Activated CD4-positive, alpha-beta T cell treated with anti-CD3 and anti-CD28 coated beads, Interleukin-2, amount 50 U/mL, for 24 hours (primary cell): ENCODE data around the gene LGMN.

Experiments
- DNase-seq, 2 donors: peaks; one replicate each; pipeline ENCODE4 v3.0.0-alpha.2; 2020; ENCODE audit warnings: low read depth in 1 of 2, low spot score in 1 of 2

Gene LGMN

DNA sequence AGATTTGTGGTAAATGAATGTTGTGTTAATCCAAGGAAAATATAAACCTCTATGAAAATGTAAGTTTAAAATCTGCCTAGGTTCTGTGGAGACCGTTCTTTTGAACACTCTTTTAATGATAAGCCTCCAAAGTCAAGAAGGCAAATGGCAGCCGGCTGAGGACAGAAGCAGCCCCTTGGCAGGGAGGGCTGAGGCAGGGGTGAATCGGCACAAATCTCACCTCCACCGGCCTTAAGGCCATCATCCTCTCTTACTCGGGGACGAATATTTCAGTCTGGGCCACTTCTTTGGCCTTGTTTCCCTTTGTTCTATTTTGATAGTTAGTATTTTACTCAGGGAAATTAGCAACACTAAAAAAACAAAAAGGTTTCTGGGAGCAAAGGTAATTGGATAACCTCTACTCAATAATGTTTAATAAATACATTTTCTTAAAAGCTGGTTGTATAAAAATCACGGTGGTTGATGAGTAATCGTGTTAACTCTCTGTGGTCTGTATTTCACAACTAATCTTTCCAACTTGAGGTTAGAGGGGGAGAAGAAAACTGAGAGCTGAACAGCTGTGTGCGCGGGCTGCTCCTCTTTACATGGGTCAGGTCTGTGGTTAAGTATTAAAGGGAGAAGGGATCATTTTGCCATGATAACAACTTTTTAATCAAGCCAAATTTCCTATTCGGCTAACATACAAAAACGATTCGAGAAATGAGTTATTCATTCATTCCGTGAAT lies 18.6 kb downstream of the LGMN start:
- DNase-seq = no peak

DNA sequence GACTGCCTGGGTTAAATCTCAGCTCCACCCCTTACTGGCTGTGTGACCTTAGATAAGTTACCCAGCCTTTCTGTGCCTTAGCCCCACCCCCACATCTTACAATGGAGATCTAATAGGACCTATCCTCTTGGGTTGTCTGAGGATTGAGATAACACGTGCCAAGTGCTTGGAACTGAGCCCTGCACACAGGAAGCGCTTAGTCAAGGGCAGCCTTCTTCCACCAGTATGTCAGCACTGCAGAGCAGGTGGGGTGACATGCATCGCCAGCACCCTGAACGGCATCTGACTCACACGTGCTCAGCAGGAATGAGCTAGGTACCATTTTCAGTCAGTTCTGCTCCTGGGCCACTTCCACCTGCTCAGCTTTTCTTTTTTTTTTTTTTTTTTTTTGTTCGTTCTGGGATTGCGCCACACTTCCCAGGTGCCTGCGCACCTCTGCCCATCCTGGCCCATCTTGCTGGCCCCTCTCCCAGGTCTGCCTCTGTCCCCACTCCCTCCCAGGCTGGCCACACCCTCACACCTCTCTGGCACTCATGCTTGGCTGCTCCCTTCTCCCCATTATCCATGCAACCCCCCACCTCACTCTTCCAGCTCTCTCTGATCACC lies 19.6 kb downstream of the LGMN start:
- no peak for DNase-seq

DNA sequence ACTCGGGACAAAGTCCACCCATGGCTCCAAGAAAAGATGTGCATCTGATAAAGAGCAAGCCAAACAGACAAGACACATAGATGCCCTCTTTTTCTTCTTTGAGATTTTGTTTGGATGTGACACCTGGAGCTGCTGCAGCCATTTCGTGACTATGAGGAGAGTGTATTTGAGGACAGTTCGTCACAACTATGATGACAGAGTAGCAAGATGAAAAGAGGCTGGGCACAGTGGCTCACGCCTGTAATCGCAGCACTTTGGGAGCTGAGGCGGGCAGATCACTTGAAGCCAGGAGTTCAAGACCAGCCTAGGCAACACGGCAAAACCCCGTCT lies 21.5 kb downstream of the LGMN start:
- no peak for DNase-seq

DNA sequence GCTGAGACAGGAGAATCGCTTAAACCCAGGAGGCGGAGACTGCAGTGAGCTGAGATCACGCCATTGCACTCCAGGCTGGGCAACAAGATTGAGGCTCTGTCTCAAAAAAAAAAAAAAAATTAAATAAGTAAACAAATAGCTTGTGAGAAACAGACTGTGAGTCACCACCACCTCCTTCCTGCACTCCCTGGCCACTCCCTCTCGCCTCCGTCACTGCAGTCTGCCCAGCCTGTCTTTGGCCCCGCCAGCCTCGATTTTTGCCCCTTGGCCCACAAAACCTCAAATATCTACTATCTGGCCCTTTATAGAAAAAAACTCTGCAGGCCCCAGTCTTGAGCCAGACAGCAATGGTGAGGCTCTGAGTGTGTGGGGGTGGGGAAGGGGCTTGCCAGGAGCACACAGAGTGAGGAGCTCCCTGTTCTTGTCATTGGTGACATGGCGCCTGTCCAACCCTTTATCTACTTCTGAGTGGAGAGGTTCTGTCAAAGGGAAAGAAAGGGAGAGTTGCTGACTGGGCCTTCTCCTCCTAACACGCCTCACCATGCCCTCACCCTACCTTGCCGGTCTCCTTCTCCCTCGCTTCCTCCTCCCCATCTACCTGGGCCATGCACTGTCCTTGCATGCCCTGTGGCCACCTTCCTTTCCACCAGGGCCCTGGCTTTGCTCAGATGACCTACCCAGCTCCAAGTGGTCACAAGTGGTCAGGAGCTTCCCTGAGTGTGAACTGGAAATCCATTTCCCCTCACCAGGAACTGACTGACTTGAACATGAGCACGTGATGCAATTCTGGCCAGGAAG lies 22.1 kb downstream of the LGMN start:
- no peak for DNase-seq

DNA sequence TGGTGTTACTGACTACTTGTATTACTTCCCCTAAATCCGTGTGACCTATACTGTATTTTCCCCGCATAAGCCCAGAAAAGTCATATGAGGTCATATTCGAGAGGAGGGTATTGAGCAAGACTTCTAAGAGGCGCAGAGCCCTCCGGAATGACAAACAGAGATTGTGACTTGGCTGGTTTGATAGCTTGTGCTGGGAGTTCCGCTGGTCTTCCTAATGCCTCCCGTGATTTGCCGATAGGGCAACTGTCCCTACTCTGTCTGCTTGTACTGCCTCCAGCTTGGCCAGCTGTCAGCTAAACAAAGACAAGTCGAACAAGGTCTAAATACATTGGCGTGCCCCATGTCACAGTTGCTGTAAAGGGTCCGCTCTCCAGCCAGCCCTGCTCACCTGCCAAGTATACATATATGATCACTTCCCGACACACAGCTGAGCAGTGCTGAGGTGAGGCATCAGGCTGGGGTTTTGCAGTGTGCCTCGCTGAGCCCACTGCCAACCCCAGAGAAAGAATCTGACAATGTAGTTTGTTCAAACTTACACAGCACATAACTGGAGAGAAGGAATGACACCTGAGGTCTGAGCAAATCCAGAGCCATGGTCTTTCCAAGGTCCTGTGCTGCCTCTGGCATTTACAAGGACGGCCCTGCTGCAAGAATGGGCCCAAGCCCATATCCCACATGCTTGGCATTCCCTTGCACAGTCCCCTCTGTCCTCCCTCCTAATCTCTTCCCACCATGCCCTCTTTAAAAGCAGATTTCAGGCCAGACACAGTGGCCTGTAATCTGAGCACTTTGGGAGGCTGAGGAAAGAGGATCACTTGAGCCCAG lies 23.7 kb downstream of the LGMN start:
- DNase-seq = no peak

DNA sequence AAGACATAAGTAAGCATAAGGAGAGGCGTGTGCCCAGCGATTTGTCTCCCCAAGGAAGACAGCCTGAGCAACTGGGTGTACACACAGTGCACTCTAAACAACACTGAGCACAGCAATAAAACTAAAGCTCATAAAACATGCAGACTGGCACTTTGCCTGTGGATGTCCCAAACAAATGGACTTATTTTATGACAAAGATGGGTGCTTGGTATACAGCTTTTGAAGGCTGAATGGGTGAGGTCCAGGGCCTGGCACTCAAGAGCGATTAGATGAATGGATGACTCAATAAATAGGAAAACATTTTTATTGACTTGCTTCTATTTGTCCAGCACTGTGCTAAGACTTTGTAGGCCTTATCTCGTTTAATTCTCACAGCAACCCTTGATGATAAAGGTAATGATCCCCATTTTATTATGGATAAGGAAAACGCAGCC lies 28.5 kb downstream of the LGMN start:
- DNase-seq = no peak

DNA sequence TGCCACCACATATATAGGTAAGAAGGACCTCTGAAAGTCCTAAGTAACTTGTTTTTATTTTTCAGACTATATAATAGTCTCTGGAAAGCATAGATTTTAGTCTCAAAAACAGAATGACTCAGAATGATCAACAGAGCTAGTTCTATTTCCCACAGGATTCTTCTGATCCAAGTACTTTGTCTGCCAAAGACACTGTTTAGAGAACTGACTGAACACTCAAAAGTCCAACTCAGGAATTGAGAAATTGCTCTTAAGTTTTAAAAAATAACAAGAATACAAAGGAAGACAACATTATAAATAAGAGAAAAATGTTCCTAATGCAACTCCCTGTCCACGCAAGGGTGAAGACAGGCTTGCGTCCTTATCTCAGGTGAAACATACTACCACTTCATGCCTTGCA lies 29.0 kb downstream of the LGMN start:
- no peak for DNase-seq

DNA sequence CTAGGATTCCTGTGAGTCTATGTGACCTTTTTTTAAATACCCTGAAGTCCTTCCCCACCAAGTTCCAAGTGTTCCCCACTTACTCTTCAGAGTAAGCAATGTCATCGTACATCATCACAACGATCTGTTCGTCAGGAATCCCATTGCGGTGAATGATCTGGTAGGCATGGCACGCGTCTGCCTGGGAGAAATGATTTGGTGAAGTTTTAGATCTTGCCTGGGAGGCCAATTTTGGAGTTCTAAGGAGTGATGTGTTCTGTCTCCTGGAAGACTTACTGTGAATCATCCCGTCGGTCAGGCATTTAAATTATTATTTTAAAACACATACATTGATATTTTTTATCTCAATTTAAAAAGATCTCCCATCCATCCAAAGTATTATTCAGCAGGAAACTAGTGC lies 29.8 kb downstream of the LGMN start:
- DNase-seq = no peak

DNA sequence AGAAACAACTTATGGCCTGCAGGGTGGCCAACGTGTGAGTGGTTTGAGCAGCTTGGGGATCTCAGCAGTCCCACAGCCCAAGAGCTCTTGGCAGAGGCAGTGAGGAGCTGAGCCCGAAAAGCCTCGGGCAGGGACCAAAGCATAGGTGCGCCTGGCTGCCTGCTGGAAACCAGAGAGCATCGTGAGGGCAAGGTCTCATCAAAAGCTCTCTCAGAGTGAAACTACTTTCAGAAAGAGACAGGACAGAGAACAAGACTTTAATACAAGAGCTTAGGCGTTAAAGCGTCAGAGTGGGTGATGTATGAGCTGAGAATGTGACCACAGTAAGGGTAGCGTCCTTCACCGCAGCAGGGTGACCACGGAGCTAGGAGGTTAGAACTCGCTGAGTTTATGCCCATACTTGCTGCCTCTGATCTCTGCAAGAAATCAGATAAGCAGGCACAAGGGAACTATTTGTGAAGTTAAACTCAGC lies 30.8 kb downstream of the LGMN start:
- no peak for DNase-seq

DNA sequence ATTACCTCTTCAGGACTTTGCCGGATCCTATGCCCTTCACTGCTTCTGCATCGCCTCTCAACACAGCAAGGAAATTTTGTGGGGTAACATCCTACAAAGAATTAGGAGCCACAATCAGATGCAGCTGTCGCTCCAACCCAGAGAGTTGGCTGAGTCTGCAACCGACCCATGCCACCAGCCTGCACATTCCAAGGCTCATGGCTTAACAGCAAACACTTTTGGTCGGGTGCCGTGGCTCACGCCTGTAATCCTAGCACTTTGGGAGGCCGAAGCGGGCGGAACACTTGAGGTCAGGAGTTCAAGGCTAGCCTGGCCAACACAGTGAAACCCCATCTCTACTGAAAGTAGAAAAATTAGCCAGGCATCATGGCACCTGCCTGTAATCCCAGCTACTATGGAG lies 32.3 kb downstream of the LGMN start:
- no peak for DNase-seq

DNA sequence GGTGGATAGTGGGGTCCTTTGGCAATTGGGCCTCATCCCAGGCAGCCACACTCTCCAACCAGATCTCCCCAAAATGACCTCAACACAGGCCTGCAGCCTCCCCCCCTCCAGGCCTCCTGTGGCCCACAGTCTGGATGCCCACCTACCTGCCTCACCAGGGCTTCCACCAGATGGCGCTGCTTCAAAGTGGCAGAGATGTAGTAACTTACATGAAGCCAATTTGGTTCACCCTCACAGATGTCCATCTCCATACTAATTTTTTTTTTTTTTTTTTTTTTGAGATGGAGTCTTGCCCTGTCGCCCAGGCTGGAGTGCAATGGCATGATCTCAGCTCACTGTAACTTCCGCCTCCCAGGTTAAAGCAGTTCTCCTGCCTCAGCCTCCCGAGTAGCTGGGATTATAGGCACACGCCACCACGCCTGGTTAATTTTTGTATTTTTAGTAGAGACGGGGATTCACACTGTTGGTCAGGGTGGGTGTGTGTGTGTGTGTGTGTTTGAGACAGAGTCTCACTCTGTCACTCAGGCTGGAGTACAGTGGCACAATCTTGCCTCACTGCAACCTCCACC lies 33.6 kb downstream of the LGMN start:
- peak; percentile 74 to 83 for DNase-seq

DNA sequence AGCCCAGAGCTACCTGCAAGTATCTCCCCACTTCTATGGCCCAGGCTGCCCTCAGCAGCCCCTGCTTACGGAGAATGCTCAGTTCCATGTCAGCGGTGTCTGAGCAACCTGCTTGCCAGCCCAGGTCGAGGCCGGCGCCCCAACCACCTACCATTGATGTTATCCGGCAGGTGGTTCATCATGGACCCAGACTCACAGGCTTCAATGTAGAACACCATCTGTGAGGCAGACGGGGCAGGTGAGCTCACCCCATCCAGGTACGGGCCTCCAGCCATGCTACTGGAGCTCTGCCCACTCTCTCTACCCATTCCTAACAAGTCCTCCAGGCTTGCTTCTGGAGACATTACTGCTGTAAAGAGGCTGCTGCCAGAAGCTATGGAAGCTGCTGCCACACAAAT lies 35.8 kb downstream of the LGMN start:
- DNase-seq = no peak

DNA sequence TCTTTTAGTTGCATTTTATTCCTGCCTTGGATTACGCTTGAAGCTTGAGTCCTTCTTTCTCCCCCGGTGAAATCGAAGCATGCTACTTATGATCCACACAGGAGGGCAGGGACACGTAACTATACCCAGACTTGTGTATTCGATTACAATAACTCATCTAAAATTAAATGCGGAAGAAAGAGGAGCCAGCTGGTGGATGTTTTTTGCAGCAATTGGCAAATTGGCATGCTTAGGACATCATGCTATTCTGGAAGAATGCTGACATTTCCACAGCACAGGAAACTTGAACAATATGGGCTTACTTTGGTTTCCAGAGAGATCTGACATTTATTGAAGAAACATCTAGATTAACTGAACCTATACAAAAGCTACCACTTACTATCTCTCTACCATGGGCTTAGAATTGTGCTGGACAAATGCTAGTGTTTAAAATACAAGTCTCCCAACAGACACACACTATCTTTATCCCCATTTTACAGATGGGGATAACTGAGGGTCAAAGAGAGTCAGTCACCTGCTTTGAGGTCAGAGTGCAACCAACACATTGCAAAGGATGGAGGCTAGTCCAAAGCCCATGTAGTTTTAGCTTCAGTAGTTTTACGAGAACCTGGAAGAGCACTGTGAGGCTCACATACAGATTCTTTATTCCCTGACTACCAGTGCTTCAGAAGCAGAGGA lies 36.3 kb downstream of the LGMN start:
- no peak for DNase-seq

DNA sequence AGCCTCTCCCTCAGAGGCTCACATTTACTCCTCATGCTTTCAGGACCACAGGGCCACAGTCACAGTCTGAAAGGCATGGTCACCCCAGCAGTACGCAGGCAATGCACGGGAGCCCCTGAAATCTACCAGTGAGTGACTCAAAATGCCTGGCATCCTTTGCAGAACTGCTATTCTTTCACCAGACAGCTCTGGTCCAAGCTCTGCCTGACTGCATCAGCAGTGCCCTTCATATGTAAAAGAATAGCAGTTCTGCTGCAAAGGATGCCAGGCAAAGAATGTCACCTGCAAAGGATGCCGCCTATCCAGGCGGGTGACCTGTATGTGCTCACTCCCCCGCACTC lies 38.5 kb downstream of the LGMN start:
- DNase-seq = no peak

DNA sequence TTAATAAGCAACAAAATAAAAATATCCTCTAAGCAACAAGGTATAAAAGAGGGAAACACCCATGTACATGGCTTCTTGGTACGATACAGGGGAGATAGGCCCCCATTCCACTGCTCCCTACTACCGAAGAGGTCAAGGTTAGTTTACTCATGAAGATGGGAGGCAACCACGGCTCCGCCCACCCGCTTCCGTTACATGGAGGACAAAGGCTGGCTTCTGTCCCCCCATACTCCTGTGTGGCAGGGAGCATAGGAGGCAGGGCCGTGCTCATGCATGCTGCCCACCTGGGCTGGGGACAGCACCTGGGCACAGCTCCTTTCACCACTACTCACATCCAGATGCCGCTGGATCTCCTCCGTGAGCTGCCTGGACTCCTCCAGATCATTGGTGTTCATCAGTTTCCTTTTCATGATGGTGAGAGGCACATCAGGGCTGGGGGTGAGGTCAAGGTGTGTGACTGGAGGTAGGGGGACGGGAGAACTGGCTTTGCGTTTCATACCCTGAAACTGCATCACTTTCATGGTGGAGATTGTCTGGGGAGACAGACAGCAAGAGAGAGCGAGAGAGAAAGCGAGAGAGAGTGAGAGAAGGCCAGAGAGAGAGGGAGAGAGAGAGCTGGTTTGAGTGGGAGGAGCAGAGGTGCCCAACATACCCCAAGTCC lies 39.0 kb downstream of the LGMN start:
- no peak for DNase-seq

DNA sequence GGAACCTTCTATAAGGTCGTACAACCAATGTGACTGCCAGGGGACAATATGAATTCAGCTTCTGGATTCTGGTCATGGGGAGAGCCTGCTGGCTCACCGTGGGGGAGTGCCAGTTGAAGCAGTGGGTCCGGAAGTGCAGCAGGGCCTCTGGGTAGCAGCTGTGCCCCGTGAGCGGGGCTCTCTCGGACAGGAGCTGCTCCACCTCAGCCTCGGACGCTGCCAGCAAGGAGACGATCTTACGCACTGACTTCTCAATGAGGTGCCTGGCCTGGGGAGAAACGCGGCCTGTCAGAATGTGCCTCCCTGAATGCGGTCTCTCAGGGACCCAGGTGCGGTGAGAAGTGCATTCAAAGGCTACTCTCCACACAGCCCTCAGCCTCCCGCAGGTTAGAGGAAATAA lies 42.0 kb downstream of the LGMN start:
- no peak for DNase-seq

DNA sequence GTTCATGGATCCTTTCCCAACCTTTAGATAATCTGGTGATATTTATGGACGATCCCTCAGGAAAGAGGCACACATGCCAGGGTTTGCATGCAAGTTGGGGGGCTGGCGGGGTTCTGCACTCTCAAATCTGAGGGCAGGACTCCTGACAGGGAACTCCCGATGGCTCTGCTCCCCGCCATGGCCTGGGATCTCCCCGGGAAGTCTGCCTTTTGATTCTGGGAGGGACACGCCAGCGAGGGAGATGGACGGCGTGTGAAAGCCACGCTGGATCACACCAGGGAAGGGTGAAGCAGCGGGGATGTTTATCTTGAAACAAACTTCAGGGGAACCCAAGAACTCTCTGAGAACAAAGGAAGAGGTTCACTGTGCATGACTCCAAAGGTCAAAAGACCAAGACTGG lies 43.6 kb downstream of the LGMN start:
- DNase-seq = no peak

DNA sequence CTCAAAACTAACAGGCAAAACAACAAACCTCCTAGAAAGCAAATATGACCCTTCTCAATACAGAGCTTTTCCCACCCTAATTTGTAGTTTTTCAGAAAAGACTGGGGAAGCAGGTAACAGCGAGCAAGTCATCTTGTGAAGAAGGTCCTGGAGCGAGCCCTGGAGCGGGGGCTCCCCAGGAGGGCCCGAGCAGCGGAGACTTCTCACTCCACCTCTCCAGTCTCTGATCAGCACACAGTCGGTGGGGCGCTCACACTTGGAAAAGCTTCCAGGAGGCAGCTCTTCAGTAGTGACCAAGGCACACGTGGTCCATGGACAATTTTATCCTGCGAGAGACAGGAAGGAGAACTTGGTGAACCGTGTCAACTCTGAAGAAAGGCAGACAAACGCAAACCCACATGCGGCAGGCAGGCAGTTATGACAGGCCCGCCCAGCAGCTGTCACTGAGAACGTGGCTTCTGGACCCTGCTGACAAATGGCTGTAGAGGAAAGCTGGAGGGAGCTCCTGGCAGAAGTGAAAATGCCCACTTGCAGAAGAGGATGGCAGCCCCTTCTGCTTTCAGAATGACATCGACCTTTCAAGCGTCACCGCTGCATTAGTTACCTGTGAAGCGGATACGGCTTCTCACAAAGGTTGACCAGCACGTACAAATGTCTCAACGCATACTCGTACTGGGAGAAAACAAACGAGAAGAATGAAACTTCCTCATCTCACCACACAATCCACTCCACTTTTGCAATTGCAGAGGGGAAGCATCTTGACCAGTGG lies 44.2 kb downstream of the LGMN start:
- DNase-seq = no peak

DNA sequence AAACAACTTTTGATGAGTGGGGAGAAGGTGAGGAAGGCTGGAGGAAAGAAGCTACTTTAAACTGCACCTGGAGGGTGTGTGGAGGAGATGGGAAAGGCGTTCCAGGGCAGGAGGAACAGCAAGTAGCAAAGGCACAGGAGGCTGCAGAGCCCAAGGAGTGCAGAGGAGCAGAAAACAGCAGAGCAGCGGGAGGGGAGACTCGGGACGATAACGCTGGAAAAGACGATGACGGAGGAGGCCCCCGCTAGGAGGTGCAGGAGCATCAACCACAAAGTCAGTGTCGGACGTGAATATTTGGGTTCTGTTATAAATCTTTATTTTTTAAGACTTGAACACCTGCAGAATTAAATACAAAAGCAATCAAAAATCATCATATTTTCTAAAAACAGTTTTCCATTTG lies 44.9 kb downstream of the LGMN start:
- no peak for DNase-seq
